Measurements from ENCODE around the gene NAV2. TPM values are rescaled to one million over a fixed set of nuclear protein-coding genes. Genes with fewer than 3 reads are reported as not detected.

NAV2 gene
- total and polyA plus RNA-seq, 12 donors, result 6.9 to 34.7 (median 20.2) TPM

- Histone ChIP-seq H3K27me3 (no peaks in the 10 kb centered on the region), H3K36me3 (no peaks in the 10 kb centered on the region), H3K4me1 (peaks cover 0 to 47% (median 6%) of the 10 kb centered on the region in 9 donors), H3K4me3 (peak overlapping the region in 1 of 10 donors; percentile 5), H3K9me3 (no peaks in the 10 kb centered on the region), H3K27ac (peak overlapping the region in 1 of 10 donors; percentile 0)
- ATAC-seq (peak in 2 of 8 donors; percentile 17 to 29), DNase-seq (no peak)
- WGBS, 2 donors, result 51 to 67% methylated on average over 6 of the region's 6 CpGs
- intact Hi-C loops (cut with DNase I), result no loop called here
- no peak for TF ChIP-seq CTCF (IDR thresholded peaks at IDR 0.05)
Observed at GRCh38 chr11:20023082-20023426, 310.4 kb downstream of the NAV2 start.

GRCh38 chr11:20024172-20024935 is 311.7 kb downstream of the NAV2 start:
- H3K36me3 ChIP-seq, result no peaks in the 10 kb centered on the region
- H3K27ac ChIP-seq, result peak overlapping the region in 1 of 10 donors; percentile 12
- peaks cover 0 to 57% (median 10%) of the 10 kb centered on the region in 9 donors for H3K4me1 ChIP-seq
- 82 to 87% methylated on average over 6 of the region's 6 CpGs for WGBS, 2 donors
- no peaks in the 10 kb centered on the region for H3K27me3 ChIP-seq
- intact Hi-C loops (cut with DNase I), result no loop called here
- DNase-seq, result no peak
- TF ChIP-seq CTCF (IDR thresholded peaks at IDR 0.05), result no peak
- H3K9me3 ChIP-seq, result no peaks in the 10 kb centered on the region
- no peak for ATAC-seq
- no peak overlapping the region for H3K4me3 ChIP-seq

- no peak overlapping the region for H3K27ac ChIP-seq
- H3K4me1 ChIP-seq, result peaks cover 0 to 61% (median 12%) of the 10 kb centered on the region in 9 donors
- intact Hi-C loops (cut with DNase I), result no loop called here
- H3K9me3 ChIP-seq, result no peaks in the 10 kb centered on the region
- no peaks in the 10 kb centered on the region for H3K27me3 ChIP-seq
- DNase-seq (no peak), ATAC-seq (no peak)
- H3K36me3 ChIP-seq, result no peaks in the 10 kb centered on the region
- no peak overlapping the region for H3K4me3 ChIP-seq
- TF ChIP-seq CTCF (IDR thresholded peaks at IDR 0.05), result no peak
- 68 to 70% methylated on average over 8 of the region's 8 CpGs for WGBS, 2 donors
Observed at GRCh38 chr11:20025332-20025840, 312.7 kb downstream of the NAV2 start.

GRCh38 chr11:20026629-20027555 is 314.3 kb downstream of the NAV2 start:
- ATAC-seq (no peak), DNase-seq (no peak)
- intact Hi-C loops (cut with DNase I), result no loop called here
- H3K36me3 ChIP-seq, result no peaks in the 10 kb centered on the region
- no peak overlapping the region for H3K4me3 ChIP-seq
- peaks cover 0 to 65% (median 18%) of the 10 kb centered on the region in 9 donors for H3K4me1 ChIP-seq
- 59 to 68% methylated on average over 15 of the region's 15 CpGs for WGBS, 2 donors
- H3K27me3 ChIP-seq, result no peaks in the 10 kb centered on the region
- TF ChIP-seq CTCF (IDR thresholded peaks at IDR 0.05), result no peak
- H3K9me3 ChIP-seq, result no peaks in the 10 kb centered on the region
- no peak overlapping the region for H3K27ac ChIP-seq

Data from heart right ventricle (tissue), 16 donors.